IMR-90 (cell line): Measurements from ENCODE around the gene IKBIP. TPM values are rescaled to one million over a fixed set of nuclear protein-coding genes. Genes with fewer than 3 reads are reported as not detected.
"Not testable (repeated sequence)": the region's sequence is repeated elsewhere in the genome, so short reads cannot be mapped to it uniquely, and the experiment has no call there.

Experiments
- ATAC-seq: fragments of 200-7000 bp; cut with Tn5 transposase; 2 replicates; pipeline ENCODE4 v1.9.1; 2020; ENCODE audit warnings: low read depth, mild to moderate bottlenecking, moderate library complexity
- BruUV-seq: library from RNA; stranded (reverse); fragments of 400-500 nt; replicated peaks from 2 replicates; lab custom pipeline; 2021; lab: Mats Ljungman, UMichigan
- CTCF ChIA-PET: fragments of 300-600 bp; formaldehyde crosslinking; extraction: SDS; loops from one replicate; lab custom pipeline; 2021; ENCODE audit warnings: antibody characterized with exemption; lab: Yijun Ruan, JAX
- POLR2A ChIA-PET: fragments of 300-600 bp; sonication (Branson Sonifier 250); formaldehyde crosslinking; loops from one replicate; lab custom pipeline; 2022; ENCODE audit warnings: antibody characterized with exemption; ENCODE audit not compliant: unreplicated experiment; lab: Charles Lee
- DNase-seq: peaks from one replicate; pipeline ENCODE4 v3.0.0; 2013
- H2AFZ ChIP-seq: replicated peaks from 2 replicates; pipeline ENCODE3; 2013; ENCODE audit warnings: low read length, mild to moderate bottlenecking; ENCODE audit not compliant: poor library complexity
- H2AK5ac ChIP-seq: 2 replicates; pipeline ENCODE4 v1.6.1; 2013; ENCODE audit warnings: low read depth, low read length, inconsistent platforms
- H2AK9ac ChIP-seq: replicated peaks from 2 replicates; pipeline ENCODE3; 2013; ENCODE audit warnings: mild to moderate bottlenecking, low read depth, low read length, moderate library complexity; ENCODE audit not compliant: poor library complexity
- H2BK120ac ChIP-seq: 2 replicates; pipeline ENCODE4 v1.6.1; 2013; ENCODE audit warnings: low read depth, low read length, inconsistent platforms
- H2BK15ac ChIP-seq: 3 replicates; pipeline ENCODE4 v1.6.1; 2013; ENCODE audit warnings: low read depth, low read length, inconsistent platforms
- H2BK20ac ChIP-seq: 2 replicates; pipeline ENCODE4 v1.6.1; 2013; ENCODE audit warnings: low read depth, mild to moderate bottlenecking, inconsistent platforms, low read length, moderate library complexity
- H2BK5ac ChIP-seq: 2 replicates; pipeline ENCODE4 v1.6.1; 2013; ENCODE audit warnings: mild to moderate bottlenecking, low read depth, low read length, inconsistent platforms; ENCODE audit not compliant: poor library complexity, severe bottlenecking
- H3K14ac ChIP-seq: replicated peaks from 2 replicates; pipeline ENCODE4 v1.6.1; 2013; ENCODE audit warnings: low read depth, low read length, inconsistent platforms
- H3K18ac ChIP-seq: 2 replicates; pipeline ENCODE4 v1.6.1; 2013; ENCODE audit warnings: low read depth, low read length, control low read depth
- H3K23ac ChIP-seq: 2 replicates; pipeline ENCODE4 v1.6.1; 2013; ENCODE audit warnings: low read depth, low read length, inconsistent platforms
- H3K27ac ChIP-seq: 2 replicates; pipeline ENCODE4 v1.5.1; 2013; ENCODE audit warnings: mild to moderate bottlenecking, control low read depth, low read length; ENCODE audit not compliant: insufficient read depth
- H3K27me3 ChIP-seq: 2 replicates; pipeline ENCODE4 v1.6.1; 2013; ENCODE audit warnings: low read length; ENCODE audit not compliant: control insufficient read depth, insufficient read depth
- H3K36me3 ChIP-seq: 2 replicates; pipeline ENCODE4 v1.6.1; 2013; ENCODE audit warnings: low read length, mixed read lengths; ENCODE audit not compliant: control insufficient read depth, insufficient read depth
- H3K4ac ChIP-seq: 2 replicates; pipeline ENCODE4 v1.6.1; 2013; ENCODE audit warnings: low read depth, low read length, inconsistent platforms
- H3K4me1 ChIP-seq: 2 replicates; pipeline ENCODE4 v1.6.1; 2013; ENCODE audit warnings: low read length, mixed read lengths; ENCODE audit not compliant: control insufficient read depth, insufficient read depth
- H3K4me2 ChIP-seq: 2 replicates; pipeline ENCODE4 v1.6.1; 2013; ENCODE audit warnings: low read depth, mild to moderate bottlenecking, control low read depth, low read length, moderate library complexity
- H3K4me3 ChIP-seq: 2 replicates; pipeline ENCODE4 v1.5.1; 2013; ENCODE audit warnings: low read depth, mild to moderate bottlenecking, control low read depth, low read length, moderate library complexity; ENCODE audit not compliant: insufficient read depth
- H3K56ac ChIP-seq: 2 replicates; pipeline ENCODE4 v1.6.1; 2013; ENCODE audit warnings: low read length, inconsistent platforms; ENCODE audit not compliant: insufficient read depth; ENCODE audit errors: extremely low read depth
- H3K79me1 ChIP-seq, 2 experiments: 2 replicates each; pipeline ENCODE4 v1.6.1; 2013; ENCODE audit warnings: low read length in 2 of 2, inconsistent platforms in 1 of 2, low read depth in 1 of 2
- H3K9ac ChIP-seq: 2 replicates; pipeline ENCODE4 v1.6.1; 2013; ENCODE audit warnings: low read depth, low read length, control low read depth
- H3K9me1 ChIP-seq: 2 replicates; pipeline ENCODE4 v1.6.1; 2013; ENCODE audit warnings: low read length, inconsistent platforms; ENCODE audit not compliant: insufficient read depth
- H3K9me3 ChIP-seq: 2 replicates; pipeline ENCODE4 v1.6.1; 2013; ENCODE audit warnings: low read length; ENCODE audit not compliant: control insufficient read depth, insufficient read depth
- H4K20me1 ChIP-seq: 2 replicates; pipeline ENCODE4 v1.6.1; 2013; ENCODE audit warnings: low read length, inconsistent platforms; ENCODE audit not compliant: insufficient read depth
- H4K5ac ChIP-seq: 2 replicates; pipeline ENCODE4 v1.6.1; 2013; ENCODE audit warnings: mild to moderate bottlenecking, low read depth, low read length, control low read depth
- H4K8ac ChIP-seq, 2 experiments: 2 replicates each; pipeline ENCODE4 v1.6.1; 2013; ENCODE audit warnings: low read depth in 2 of 2, low read length in 2 of 2, control low read depth in 1 of 2, inconsistent platforms in 1 of 2
- H4K91ac ChIP-seq: 2 replicates; pipeline ENCODE4 v1.6.1; 2013; ENCODE audit warnings: low read depth, low read length, inconsistent platforms; ENCODE audit not compliant: insufficient read depth
- WGBS, 2 experiments: methylation state at CpG; one replicate each; pipeline versions ENCODE4 v1.1.5 to v1.1.7; 2013; ENCODE audit warnings: missing lambda C conversion rate in 2 of 2; ENCODE audit not compliant: insufficient read length in 1 of 2; ENCODE audit errors: extremely low coverage in 2 of 2; 5-methylcytosine and 5-hydroxymethylcytosine counted together
- dilution Hi-C: fragments of 300-500 bp; cut with HindIII; formaldehyde crosslinking; loops from one replicate; pipeline ENCODE4 v1.14.3; 2018; ENCODE audit warnings: low sequenced_read_pairs; ENCODE audit not compliant: unreplicated experiment
- in situ Hi-C: fragments of 300-500 bp; cut with MboI; formaldehyde crosslinking; loops from 3 replicates; pipeline ENCODE4 v1.14.3; 2019; ENCODE audit warnings: low sequenced_read_pairs, inconsistent platforms, mixed read lengths
- intact Hi-C: fragments of 100-400 bp; cut with micrococcal nuclease; formaldehyde crosslinking; loops from 2 replicates; pipeline ENCODE4 v1.10.0; 2022
- polyA plus RNA-seq, 3 experiments: library from polyadenylated mRNA; depleted of rRNA; stranded (reverse); fragments of >200 nt; gene quantifications; 2 replicates each; pipeline ENCODE4 v1.2.3, GENCODE V29; 2012; ENCODE audit warnings: low replicate concordance in 1 of 3
- total RNA-seq: library from RNA; depleted of rRNA; stranded (reverse); fragments of >200 nt; gene quantifications from 2 replicates; pipeline ENCODE4 v1.2.3, GENCODE V29; 2012

IKBIP gene
- total and polyA plus RNA-seq, 2 of the 4 experiments (the other 2 are of a cell fraction), result 37.1 to 52.7 TPM

- CTCF ChIA-PET, H2AFZ ChIP-seq, H2BK15ac ChIP-seq, H2AK5ac ChIP-seq, in situ Hi-C loops, H3K18ac ChIP-seq, BruUV-seq, H3K36me3 ChIP-seq, H2BK20ac ChIP-seq, H3K14ac ChIP-seq, H3K27me3 ChIP-seq, H2BK120ac ChIP-seq, H3K4me1 ChIP-seq, H4K91ac ChIP-seq, H3K9ac ChIP-seq, H3K9me3 ChIP-seq, POLR2A ChIA-PET, H2BK5ac ChIP-seq, H3K4me3 ChIP-seq, ATAC-seq, H3K9me1 ChIP-seq, H2AK9ac ChIP-seq, H3K23ac ChIP-seq, H4K20me1 ChIP-seq, H3K27ac ChIP-seq, dilution Hi-C loops, H4K8ac ChIP-seq, H4K5ac ChIP-seq, DNase-seq, H3K56ac ChIP-seq: not testable (repeated sequence)
- intact Hi-C loops, result loop anchor here (10.0 kb wide), 1 partner anchor 128 kb away; the partner anchor contains the start of gene TMPO
- WGBS, 2 experiments, result no CpG with 5 or more reads among the region's 5 CpGs
- peaks cover 0 to 26% of the 10 kb centered on the region in 2 experiments; a peak in 2 of 4 replicates for H3K79me1 ChIP-seq
- H3K4ac ChIP-seq, result peak overlapping the region; percentile 16; the same call in 1 of the 2 replicates
- H3K4me2 ChIP-seq, result peak overlapping the region; percentile 53; the same call in 1 of the 2 replicates
Observed at GRCh38 chr12:98642801-98643200, 1.8 kb downstream of the IKBIP start.
